Vagina (tissue), 2 donors: ENCODE results near the gene SLC9A2.

ENCODE experiments used
- POLR2A ChIP-seq, 2 donors: fragments of 450-650 bp; IDR thresholded peaks; one replicate each; pipeline ENCODE4 v1.6.1; 2017; ENCODE audit warnings: antibody characterized with exemption in 2 of 2, mild to moderate bottlenecking in 2 of 2, moderate library complexity in 2 of 2
- TF ChIP-seq, protein P1 (sequence below), 3 experiments: fragments of 450-650 bp in 2 of 3; fragments of 200-600 bp in 1 of 3; sonication (generic) in 1 of 3; IDR thresholded peaks; one replicate each; pipeline ENCODE4 v1.5.1; 2017 to 2019; ENCODE audit warnings: antibody characterized with exemption in 3 of 3, mild to moderate bottlenecking in 2 of 3, moderate library complexity in 2 of 3

- TF ChIP-seq, protein P1, sequence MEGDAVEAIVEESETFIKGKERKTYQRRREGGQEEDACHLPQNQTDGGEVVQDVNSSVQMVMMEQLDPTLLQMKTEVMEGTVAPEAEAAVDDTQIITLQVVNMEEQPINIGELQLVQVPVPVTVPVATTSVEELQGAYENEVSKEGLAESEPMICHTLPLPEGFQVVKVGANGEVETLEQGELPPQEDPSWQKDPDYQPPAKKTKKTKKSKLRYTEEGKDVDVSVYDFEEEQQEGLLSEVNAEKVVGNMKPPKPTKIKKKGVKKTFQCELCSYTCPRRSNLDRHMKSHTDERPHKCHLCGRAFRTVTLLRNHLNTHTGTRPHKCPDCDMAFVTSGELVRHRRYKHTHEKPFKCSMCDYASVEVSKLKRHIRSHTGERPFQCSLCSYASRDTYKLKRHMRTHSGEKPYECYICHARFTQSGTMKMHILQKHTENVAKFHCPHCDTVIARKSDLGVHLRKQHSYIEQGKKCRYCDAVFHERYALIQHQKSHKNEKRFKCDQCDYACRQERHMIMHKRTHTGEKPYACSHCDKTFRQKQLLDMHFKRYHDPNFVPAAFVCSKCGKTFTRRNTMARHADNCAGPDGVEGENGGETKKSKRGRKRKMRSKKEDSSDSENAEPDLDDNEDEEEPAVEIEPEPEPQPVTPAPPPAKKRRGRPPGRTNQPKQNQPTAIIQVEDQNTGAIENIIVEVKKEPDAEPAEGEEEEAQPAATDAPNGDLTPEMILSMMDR (IDR thresholded peaks at IDR 0.05), result no peak
- TF ChIP-seq POLR2A (IDR thresholded peaks at IDR 0.05), result no peak
Observed at GRCh38 chr2:102698369-102699111, 79.2 kb downstream of the SLC9A2 start.
